ENCODE data around the gene MZB1. TPM values are rescaled to one million over a fixed set of nuclear protein-coding genes. Genes with fewer than 3 reads are reported as not detected.

MZB1 gene
- polyA plus RNA-seq, 2 of the 4 experiments (the other 2 are of a cell fraction): 0.09 TPM; not detected in 1

DNA sequence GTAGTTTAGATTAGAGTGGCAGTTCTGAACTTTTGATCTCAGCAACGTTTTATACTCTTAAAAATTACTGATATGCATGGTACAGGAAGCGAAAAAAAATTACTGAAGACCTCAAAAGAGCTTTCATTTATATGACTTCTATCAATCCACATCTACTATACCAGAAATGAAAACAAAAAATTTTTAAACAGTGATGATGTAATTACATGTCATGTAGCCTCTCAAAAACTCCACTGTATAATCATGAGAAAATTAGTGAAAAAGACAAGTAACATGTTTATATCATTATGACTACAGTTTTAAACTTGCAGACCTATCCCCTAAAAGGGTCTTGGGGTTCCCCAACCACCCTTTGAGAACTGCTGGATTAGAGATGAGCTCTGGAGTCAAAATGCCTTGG is 40.3 kb upstream of the MZB1 start (continued):
- TF ChIP-seq, protein P1, sequence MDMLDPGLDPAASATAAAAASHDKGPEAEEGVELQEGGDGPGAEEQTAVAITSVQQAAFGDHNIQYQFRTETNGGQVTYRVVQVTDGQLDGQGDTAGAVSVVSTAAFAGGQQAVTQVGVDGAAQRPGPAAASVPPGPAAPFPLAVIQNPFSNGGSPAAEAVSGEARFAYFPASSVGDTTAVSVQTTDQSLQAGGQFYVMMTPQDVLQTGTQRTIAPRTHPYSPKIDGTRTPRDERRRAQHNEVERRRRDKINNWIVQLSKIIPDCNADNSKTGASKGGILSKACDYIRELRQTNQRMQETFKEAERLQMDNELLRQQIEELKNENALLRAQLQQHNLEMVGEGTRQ (IDR thresholded peaks at IDR 0.05): no peak
- TF ChIP-seq TP53 (CRISPR knock-in tag; IDR thresholded peaks at IDR 0.05) (no peak), ZC3H11A (IDR thresholded peaks at IDR 0.05) (no peak), HOXB13 (CRISPR knock-in tag; IDR thresholded peaks at IDR 0.05; ENCODE audit: low read depth) (no peak)

DNA sequence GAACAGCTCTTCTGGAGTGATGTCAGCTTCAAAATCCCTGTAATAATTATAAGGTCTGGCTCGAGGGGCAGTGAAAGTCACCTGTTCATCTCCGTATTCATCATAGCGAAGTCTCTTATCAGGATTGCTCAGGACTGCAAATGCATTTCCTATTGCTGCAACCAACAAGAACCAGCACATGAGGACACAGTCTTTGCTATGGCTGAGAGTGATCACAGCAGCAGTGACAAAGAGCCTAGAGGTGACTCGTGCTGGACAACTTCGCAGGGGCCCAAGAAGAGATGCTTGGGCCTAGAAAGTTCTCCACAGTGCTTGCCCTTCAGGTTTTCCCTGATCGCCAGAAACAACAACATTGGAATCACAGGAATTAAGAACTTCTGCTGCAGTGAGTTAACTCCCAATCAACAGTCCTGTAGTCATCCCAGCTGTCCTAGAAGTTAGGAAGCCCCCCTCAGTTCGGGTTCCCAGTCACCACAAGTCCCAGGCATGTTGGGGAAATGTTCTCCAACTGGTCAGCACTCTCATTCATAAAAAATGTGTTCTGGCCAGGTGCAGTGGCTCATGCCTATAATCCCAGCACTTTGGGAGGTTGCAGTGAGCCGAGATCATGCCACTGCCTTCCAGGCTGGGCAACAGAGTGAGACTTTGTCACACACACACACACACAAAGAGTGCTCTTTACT is 36.6 kb upstream of the MZB1 start:
- Histone ChIP-seq H3K4me2 (no peak overlapping the region), H3K4me1 (no peaks in the 10 kb centered on the region), H3K9me3 (no peaks in the 10 kb centered on the region), H3K4me3 (no peak overlapping the region), H3K27ac (no peak overlapping the region)
- FAIRE-seq (no peak), DNase-seq (ENCODE audit: low read depth in 1 of 2, low spot score in 1 of 2) (no peak), ATAC-seq (no peak)
- TF ChIP-seq, protein P2, sequence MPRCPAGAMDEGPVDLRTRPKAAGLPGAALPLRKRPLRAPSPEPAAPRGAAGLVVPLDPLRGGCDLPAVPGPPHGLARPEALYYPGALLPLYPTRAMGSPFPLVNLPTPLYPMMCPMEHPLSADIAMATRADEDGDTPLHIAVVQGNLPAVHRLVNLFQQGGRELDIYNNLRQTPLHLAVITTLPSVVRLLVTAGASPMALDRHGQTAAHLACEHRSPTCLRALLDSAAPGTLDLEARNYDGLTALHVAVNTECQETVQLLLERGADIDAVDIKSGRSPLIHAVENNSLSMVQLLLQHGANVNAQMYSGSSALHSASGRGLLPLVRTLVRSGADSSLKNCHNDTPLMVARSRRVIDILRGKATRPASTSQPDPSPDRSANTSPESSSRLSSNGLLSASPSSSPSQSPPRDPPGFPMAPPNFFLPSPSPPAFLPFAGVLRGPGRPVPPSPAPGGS (IDR thresholded peaks at IDR 0.05): no peak
- TF ChIP-seq EHMT2 (IDR thresholded peaks at IDR 0.05; ENCODE audit: low read depth) (no peak), EP300 (IDR thresholded peaks at IDR 0.05) (no peak), HDAC2 (IDR thresholded peaks at IDR 0.05) (no peak)
- TF ChIP-seq, protein P3, sequence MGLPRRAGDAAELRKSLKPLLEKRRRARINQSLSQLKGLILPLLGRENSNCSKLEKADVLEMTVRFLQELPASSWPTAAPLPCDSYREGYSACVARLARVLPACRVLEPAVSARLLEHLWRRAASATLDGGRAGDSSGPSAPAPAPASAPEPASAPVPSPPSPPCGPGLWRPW (IDR thresholded peaks at IDR 0.05): no peak
- TF ChIP-seq, protein P4, sequence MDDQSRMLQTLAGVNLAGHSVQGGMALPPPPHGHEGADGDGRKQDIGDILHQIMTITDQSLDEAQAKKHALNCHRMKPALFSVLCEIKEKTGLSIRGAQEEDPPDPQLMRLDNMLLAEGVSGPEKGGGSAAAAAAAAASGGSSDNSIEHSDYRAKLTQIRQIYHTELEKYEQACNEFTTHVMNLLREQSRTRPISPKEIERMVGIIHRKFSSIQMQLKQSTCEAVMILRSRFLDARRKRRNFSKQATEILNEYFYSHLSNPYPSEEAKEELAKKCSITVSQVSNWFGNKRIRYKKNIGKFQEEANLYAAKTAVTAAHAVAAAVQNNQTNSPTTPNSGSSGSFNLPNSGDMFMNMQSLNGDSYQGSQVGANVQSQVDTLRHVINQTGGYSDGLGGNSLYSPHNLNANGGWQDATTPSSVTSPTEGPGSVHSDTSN (IDR thresholded peaks at IDR 0.05): no peak
- 66% methylated on average over 8 of the region's 8 CpGs for WGBS (ENCODE audit: missing lambda C conversion rate)
- POLR2A ChIA-PET: no interaction called here
- CTCF ChIA-PET: interaction anchor here (7.8 to 13.8 kb wide), 2 partner anchors 10 to 91 kb away, joined by 88 to 392 read pairs; partner anchors contain the start of gene DNAJC18

DNA sequence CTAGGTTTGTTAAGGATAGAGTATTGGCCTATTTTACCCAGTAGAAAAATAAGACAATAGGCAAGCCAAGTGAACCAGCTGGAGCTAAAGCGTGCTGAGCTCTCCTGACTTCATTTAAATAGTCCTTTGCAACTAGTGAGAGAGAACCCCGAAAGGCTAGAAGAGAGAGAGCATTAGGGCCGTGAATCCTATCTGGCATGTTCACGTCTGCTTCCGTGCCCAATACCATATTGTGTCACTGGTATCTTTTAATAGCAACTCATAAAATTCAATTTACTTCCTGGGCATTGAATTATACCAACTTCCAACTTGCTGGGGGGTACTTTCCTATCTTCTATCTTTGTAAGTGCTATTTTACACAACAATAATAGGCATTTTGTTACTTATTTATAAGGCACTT is 35.8 kb upstream of the MZB1 start:
- no peak overlapping the region for H3K27ac ChIP-seq
- CTCF ChIA-PET: interaction anchor here (1.6 to 13.8 kb wide), 3 partner anchors 11 to 92 kb away, joined by 5 to 392 read pairs (median 88); partner anchors contain the start of gene DNAJC18

More for the DNA sequence above, 35.8 kb upstream of the MZB1 start:
- ATAC-seq (no peak), DNase-seq (ENCODE audit: low read depth in 1 of 2, low spot score in 1 of 2) (no peak), FAIRE-seq (no peak)
- TF ChIP-seq ESRRA (IDR thresholded peaks at IDR 0.05; ENCODE audit: borderline replicate concordance, low read length) (no peak), ZNF302 (CRISPR knock-in tag; IDR thresholded peaks at IDR 0.05) (no peak), NR3C1 (IDR thresholded peaks at IDR 0.05) (no peak), POLR2AphosphoS2 (conservative IDR thresholded peaks at IDR 0.05; ENCODE audit: low read length) (no peak), BHLHE40 (IDR thresholded peaks at IDR 0.05; ENCODE audit: low read depth, low read length) (no peak), EHMT2 (IDR thresholded peaks at IDR 0.05; ENCODE audit: low read depth) (no peak), POLR2A (IDR thresholded peaks at IDR 0.05; ENCODE audit: low read length) (no peak), FOSL2 (IDR thresholded peaks at IDR 0.05) (no peak), FOSL2 (CRISPR knock-in tag; IDR thresholded peaks at IDR 0.05) (no peak), CHD4 (IDR thresholded peaks at IDR 0.05; ENCODE audit: borderline replicate concordance) (no peak)
- TF ChIP-seq, protein P3 (IDR thresholded peaks at IDR 0.05): no peak
- TF ChIP-seq, protein P5, sequence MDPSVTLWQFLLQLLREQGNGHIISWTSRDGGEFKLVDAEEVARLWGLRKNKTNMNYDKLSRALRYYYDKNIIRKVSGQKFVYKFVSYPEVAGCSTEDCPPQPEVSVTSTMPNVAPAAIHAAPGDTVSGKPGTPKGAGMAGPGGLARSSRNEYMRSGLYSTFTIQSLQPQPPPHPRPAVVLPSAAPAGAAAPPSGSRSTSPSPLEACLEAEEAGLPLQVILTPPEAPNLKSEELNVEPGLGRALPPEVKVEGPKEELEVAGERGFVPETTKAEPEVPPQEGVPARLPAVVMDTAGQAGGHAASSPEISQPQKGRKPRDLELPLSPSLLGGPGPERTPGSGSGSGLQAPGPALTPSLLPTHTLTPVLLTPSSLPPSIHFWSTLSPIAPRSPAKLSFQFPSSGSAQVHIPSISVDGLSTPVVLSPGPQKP (IDR thresholded peaks at IDR 0.05; ENCODE audit: low read depth, low read length): no peak
- TF ChIP-seq, protein P2 (IDR thresholded peaks at IDR 0.05): no peak
- WGBS (ENCODE audit: missing lambda C conversion rate): 86% methylated on average over 5 of the region's 5 CpGs
- Histone ChIP-seq H3K4me1 (no peaks in the 10 kb centered on the region), H3K9me3 (no peaks in the 10 kb centered on the region), H3K4me3 (no peak overlapping the region), H3K4me2 (no peak overlapping the region)
- POLR2A ChIA-PET: interaction anchor here (1.0 kb wide), 1 partner anchor 13 kb away, joined by 3 read pairs; no protein-coding TSS in a partner anchor
